ENCODE measurements around the gene ECHDC3. TPM values are rescaled to one million over a fixed set of nuclear protein-coding genes. Genes with fewer than 3 reads are reported as not detected.

The ECHDC3 gene
- total RNA-seq (100 to 1,000 TPM in 4 of 9 donors, 10 to 100 TPM in 4, 1 to 10 TPM in 1; 3.8 to 115 (median 53.6) TPM), polyA plus RNA-seq (10 to 100 TPM in 2 of 3 donors, 1 to 10 TPM in 1; 9.8 to 26.9 (median 14.8) TPM)
- long read RNA-seq, donor 1, partial matches to known transcripts, result 0 of 1 reads
- long read RNA-seq, donor 1, other reads (novel, unspliced or antisense), result 0 of 1 reads
- long read RNA-seq, donor 2, partial matches to known transcripts, result 0 of 1 reads
- long read RNA-seq, donor 2, other reads (novel, unspliced or antisense), result 0 of 1 reads
- long read RNA-seq, donor 3, partial matches to known transcripts, result 0 of 2 reads
- long read RNA-seq, donor 3, other reads (novel, unspliced or antisense), result 0 of 2 reads
- long read RNA-seq, donor 4, transcript ECHDC3-201 (5 exons, 1,649 nt), result major isoform, 9 of 13 reads
- long read RNA-seq, donor 4, partial matches to known transcripts, result 2 of 13 reads
- long read RNA-seq, donor 4, other reads (novel, unspliced or antisense), result 2 of 13 reads
- long read RNA-seq, donor 5, transcript ECHDC3-201 (5 exons, 1,649 nt), result major isoform, 218 of 232 reads
- long read RNA-seq, donor 5, partial matches to known transcripts, result 5 of 232 reads
- long read RNA-seq, donor 5, other reads (novel, unspliced or antisense), result 9 of 232 reads
- long read RNA-seq, donor 6, partial matches to known transcripts, result 0 of 1 reads
- long read RNA-seq, donor 6, other reads (novel, unspliced or antisense), result 0 of 1 reads
- long read RNA-seq, donor 7, partial matches to known transcripts, result 0 of 1 reads
- long read RNA-seq, donor 7, other reads (novel, unspliced or antisense), result 0 of 1 reads
- long read RNA-seq, donor 8, partial matches to known transcripts, result 0 of 2 reads
- long read RNA-seq, donor 8, other reads (novel, unspliced or antisense), result 0 of 2 reads
- long read RNA-seq, donor 9, transcript ECHDC3-201 (5 exons, 1,649 nt), result major isoform, 10 of 10 reads
- long read RNA-seq, donor 9, partial matches to known transcripts, result 0 of 10 reads
- long read RNA-seq, donor 9, other reads (novel, unspliced or antisense), result 0 of 10 reads
- long read RNA-seq, donor 10, result 0 reads

GRCh38 chr10:11742009-11742778 is at the start of gene ECHDC3:
TSS of gene ECHDC3 (plus strand) at chr10:11742382. CDS start at chr10:11742577, 195 bp downstream.
- WGBS, 4 donors, result 6 to 9% (median 7%) methylated on average over 12 to 93 of the region's 93 CpGs
- H3K27me3 ChIP-seq, result no peaks in the 10 kb centered on the region
- peak in 6 of 7 donors; percentile 60 to 74 (median 67) for DNase-seq
- no peaks in the 10 kb centered on the region for H3K9me3 ChIP-seq (replicated peaks in 1 of 3)
- H3K27ac ChIP-seq, result peak within 1 kb of the TSS in 3 of 5 donors; percentile 56 to 80 (median 75)
- no peaks in the 10 kb centered on the region for H3K36me3 ChIP-seq (replicated peaks in 1 of 2)
- TF ChIP-seq POLR2A (IDR thresholded peaks at IDR 0.05) (no peak), CTCF (IDR thresholded peaks at IDR 0.05) (no peak)
- H3K4me3 ChIP-seq, result peak within 1 kb of the TSS in 2 of 4 donors; percentile 40 to 79
- peaks cover 13 to 24% of the 10 kb centered on the region in 2 donors for H3K4me1 ChIP-seq (replicated peaks in 1 of 2)
- intact Hi-C loops (cut with DNase I), result no loop called here

- WGBS, 4 donors, result 98 to 99% (median 99%) methylated on average over 7 of the region's 7 CpGs
- intact Hi-C loops (cut with DNase I), result no loop called here
- no peak for DNase-seq
Measured at GRCh38 chr10:11693376-11693775, 48.8 kb upstream of the ECHDC3 start.

GRCh38 chr10:11695779-11696178 is 46.4 kb upstream of the ECHDC3 start:
- Histone ChIP-seq H3K27ac (no peak overlapping the region), H3K9me3 (replicated peaks in 1 of 3) (no peaks in the 10 kb centered on the region), H3K4me1 (replicated peaks in 1 of 2) (peaks cover 14 to 20% of the 10 kb centered on the region in 2 donors), H3K36me3 (replicated peaks in 1 of 2) (no peaks in the 10 kb centered on the region), H3K4me3 (no peak overlapping the region), H3K27me3 (no peaks in the 10 kb centered on the region)
- WGBS, 4 donors, result 77 to 98% (median 89%) methylated on average over 2 of the region's 2 CpGs
- DNase-seq, result no peak
- intact Hi-C loops (cut with DNase I), result no loop called here
- TF ChIP-seq CTCF (IDR thresholded peaks at IDR 0.05) (no peak), POLR2A (IDR thresholded peaks at IDR 0.05) (no peak)

More at GRCh38 chr10:11693376-11693775, 48.8 kb upstream of the ECHDC3 start:
- peaks cover 11 to 15% of the 10 kb centered on the region in 2 donors for H3K4me1 ChIP-seq (replicated peaks in 1 of 2)
- no peak overlapping the region for H3K27ac ChIP-seq
- TF ChIP-seq CTCF (IDR thresholded peaks at IDR 0.05), result no peak
- TF ChIP-seq POLR2A (IDR thresholded peaks at IDR 0.05), result no peak
- no peaks in the 10 kb centered on the region for H3K27me3 ChIP-seq
- H3K4me3 ChIP-seq, result no peak overlapping the region
- H3K36me3 ChIP-seq (replicated peaks in 1 of 2), result no peaks in the 10 kb centered on the region
- no peaks in the 10 kb centered on the region for H3K9me3 ChIP-seq (replicated peaks in 1 of 3)

Measured in adrenal gland (tissue), 19 donors.